ENCODE measurements around the gene KRTAP12-1. TPM values are rescaled to one million over a fixed set of nuclear protein-coding genes. Genes with fewer than 3 reads are reported as not detected.
"Not testable (repeated sequence)": the region's sequence is repeated elsewhere in the genome, so short reads cannot be mapped to it uniquely, and the experiment has no call there.

The KRTAP12-1 gene
- total and polyA plus RNA-seq, 9 of the 15 experiments (the other 6 are each of a cell fraction or from before 2014, with no cell fraction given) = not detected

- FAIRE-seq = no peak
- no peak for ATAC-seq
- H3K9me3 ChIP-seq (replicated peaks; ENCODE audit: control insufficient read depth, insufficient read depth, low read depth, low read length) = no peaks in the 10 kb centered on the region
- CTCF ChIA-PET (ENCODE audit: low intra/inter-chr PET ratio) = no interaction called here
- no peaks in the 10 kb centered on the region for H3K9me1 ChIP-seq (ENCODE audit: control insufficient read depth, insufficient read depth, low read length)
- no peaks in the 10 kb centered on the region for H3K27me3 ChIP-seq (ENCODE audit: control insufficient read depth in 2 of 2, insufficient read depth in 2 of 2, low read length in 2 of 2)
- POLR2A ChIA-PET = no interaction called here
- TF ChIP-seq ZNF398 (CRISPR knock-in tag; IDR thresholded peaks at IDR 0.05) (no peak), ZNF24 (IDR thresholded peaks at IDR 0.05) (no peak), ZNF511 (CRISPR knock-in tag; IDR thresholded peaks at IDR 0.05) (no peak), ZBED1 (IDR thresholded peaks at IDR 0.05) (no peak), MYNN (IDR thresholded peaks at IDR 0.05) (no peak), MYNN (CRISPR knock-in tag; IDR thresholded peaks at IDR 0.05) (no peak), ZNF175 (CRISPR knock-in tag; IDR thresholded peaks at IDR 0.05; ENCODE audit: low read depth) (no peak)
- H3K79me2 ChIP-seq (ENCODE audit: control insufficient read depth, insufficient read depth, low read length) = no peaks in the 10 kb centered on the region
- no TSS peak for BruUV-seq (replicated peaks)
- in situ Hi-C loops (cut with MboI) (no loop called here), intact Hi-C loops (cut with micrococcal nuclease) (no loop called here)
- H2AFZ ChIP-seq (ENCODE audit: low read depth, low read length) = no peak overlapping the region
- WGBS (ENCODE audit: insufficient coverage, low coverage, missing lambda C conversion rate) = 1% methylated on average over 5 of the region's 5 CpGs
- H3K36me3 ChIP-seq (ENCODE audit: control insufficient read depth, insufficient read depth, low read length) = no peaks in the 10 kb centered on the region
- no peaks in the 10 kb centered on the region for H4K20me1 ChIP-seq (replicated peaks; ENCODE audit: control insufficient read depth, insufficient read depth, low read length)
- H3K4me3 ChIP-seq = no peak overlapping the region
- no peak overlapping the region for H3K4me2 ChIP-seq (ENCODE audit: insufficient read depth, low read length)
- no peaks in the 10 kb centered on the region for H3K4me1 ChIP-seq (replicated peaks in 1 of 2; ENCODE audit: control insufficient read depth in 2 of 2, insufficient read depth in 2 of 2, low read length in 2 of 2)
- no peak overlapping the region for H3K9ac ChIP-seq (ENCODE audit: insufficient read depth in 1 of 2, low read depth in 2 of 2, low read length in 2 of 2)
- no peak for DNase-seq (ENCODE audit: extremely low read depth in 1 of 4, low spot score in 3 of 4)
- H3K27ac ChIP-seq (ENCODE audit: extremely low read depth, low read depth, low read length) = no peak overlapping the region
These were observed 17.3 kb downstream of the KRTAP12-1 start for GRCh38 chr21:44664691-44665090.

GRCh38 chr21:44661567-44661966 lies 20.4 kb downstream of the KRTAP12-1 start:
- H3K27me3 ChIP-seq (ENCODE audit: control insufficient read depth in 2 of 2, insufficient read depth in 2 of 2, low read length in 2 of 2); H3K36me3 ChIP-seq (ENCODE audit: control insufficient read depth, insufficient read depth, low read length); H3K4me2 ChIP-seq (ENCODE audit: insufficient read depth, low read length); H3K9me1 ChIP-seq (ENCODE audit: control insufficient read depth, insufficient read depth, low read length); DNase-seq (ENCODE audit: extremely low read depth in 1 of 4, low spot score in 3 of 4); ATAC-seq; H3K4me1 ChIP-seq (replicated peaks in 1 of 2; ENCODE audit: control insufficient read depth in 2 of 2, insufficient read depth in 2 of 2, low read length in 2 of 2); H2AFZ ChIP-seq (ENCODE audit: low read depth, low read length); CTCF ChIA-PET (ENCODE audit: low intra/inter-chr PET ratio); H3K27ac ChIP-seq (ENCODE audit: extremely low read depth, low read depth, low read length); FAIRE-seq; H3K79me2 ChIP-seq (ENCODE audit: control insufficient read depth, insufficient read depth, low read length); in situ Hi-C loops (cut with MboI); H3K9ac ChIP-seq (ENCODE audit: insufficient read depth in 1 of 2, low read depth in 2 of 2, low read length in 2 of 2); H3K4me3 ChIP-seq; intact Hi-C loops (cut with micrococcal nuclease); H3K9me3 ChIP-seq (replicated peaks; ENCODE audit: control insufficient read depth, insufficient read depth, low read depth, low read length); BruUV-seq (replicated peaks); POLR2A ChIA-PET; H4K20me1 ChIP-seq (replicated peaks; ENCODE audit: control insufficient read depth, insufficient read depth, low read length): not testable (repeated sequence)
- WGBS (ENCODE audit: insufficient coverage, low coverage, missing lambda C conversion rate) = 2% methylated on average over 7 of the region's 7 CpGs
